Effector memory CD4-positive, alpha-beta T cell (primary cell): ENCODE results near the gene VDAC1.
"Not testable (repeated sequence)": the region's sequence is repeated elsewhere in the genome, so short reads cannot be mapped to it uniquely, and the experiment has no call there.

Experiments
- DNase-seq, 3 donors: peaks; one replicate each; pipeline ENCODE4 v3.0.0-alpha.2; 2020
- H3K27ac ChIP-seq: 2 replicates; pipeline ENCODE4 v1.7.0; 2013; ENCODE audit warnings: mild to moderate bottlenecking, low read length, moderate library complexity; ENCODE audit not compliant: insufficient read depth, poor library complexity, severe bottlenecking
- H3K27me3 ChIP-seq: replicated peaks from 2 replicates; pipeline ENCODE4 v1.7.0; 2013; ENCODE audit warnings: mild to moderate bottlenecking, low read length; ENCODE audit not compliant: insufficient read depth, control insufficient read depth, poor library complexity, severe bottlenecking
- H3K36me3 ChIP-seq: 2 replicates; pipeline ENCODE4 v1.7.0; 2013; ENCODE audit warnings: mild to moderate bottlenecking, low read length, moderate library complexity; ENCODE audit not compliant: control insufficient read depth, insufficient read depth
- H3K4me1 ChIP-seq: 2 replicates; pipeline ENCODE4 v1.7.0; 2013; ENCODE audit warnings: low read length, mild to moderate bottlenecking; ENCODE audit not compliant: control insufficient read depth, insufficient read depth, poor library complexity, severe bottlenecking
- H3K4me3 ChIP-seq: 2 replicates; pipeline ENCODE4 v1.7.0; 2013; ENCODE audit warnings: low read length, low read depth, mild to moderate bottlenecking; ENCODE audit not compliant: insufficient read depth, poor library complexity, severe bottlenecking
- H3K9me3 ChIP-seq: 2 replicates; pipeline ENCODE4 v1.7.0; 2013; ENCODE audit warnings: mild to moderate bottlenecking, low read length, moderate library complexity; ENCODE audit not compliant: control insufficient read depth

Gene VDAC1

GRCh38 chr5:133957591-133957990, 47.2 kb downstream of the VDAC1 start:
- no peak overlapping the region for H3K4me3 ChIP-seq
- no peak for DNase-seq
- H3K27ac ChIP-seq, result no peak overlapping the region
- H3K36me3 ChIP-seq, result peaks cover 16% of the 10 kb centered on the region
- peaks cover 4% of the 10 kb centered on the region for H3K4me1 ChIP-seq
- no peaks in the 10 kb centered on the region for H3K9me3 ChIP-seq
- H3K27me3 ChIP-seq, result no peaks in the 10 kb centered on the region

GRCh38 chr5:133957080-133957479, 47.7 kb downstream of the VDAC1 start:
- Histone ChIP-seq H3K27me3 (no peaks in the 10 kb centered on the region), H3K9me3 (no peaks in the 10 kb centered on the region), H3K36me3 (peaks cover 16% of the 10 kb centered on the region), H3K4me1 (peaks cover 4% of the 10 kb centered on the region), H3K4me3 (no peak overlapping the region), H3K27ac (no peak overlapping the region)
- DNase-seq, result no peak

GRCh38 chr5:133956196-133956595, 48.6 kb downstream of the VDAC1 start:
- H3K4me1 ChIP-seq, H3K4me3 ChIP-seq, DNase-seq, H3K9me3 ChIP-seq, H3K27ac ChIP-seq, H3K27me3 ChIP-seq: not testable (repeated sequence)
- H3K36me3 ChIP-seq, result peaks cover 16% of the 10 kb centered on the region

GRCh38 chr5:133953568-133954145, 51.1 kb downstream of the VDAC1 start:
- Histone ChIP-seq H3K27ac (no peak overlapping the region), H3K36me3 (peaks cover 8% of the 10 kb centered on the region)

GRCh38 chr5:133952729-133953567, 51.8 kb downstream of the VDAC1 start:
- DNase-seq, result no peak

More at GRCh38 chr5:133953568-133954145, 51.1 kb downstream of the VDAC1 start:
- H3K4me1 ChIP-seq, result peaks cover 4% of the 10 kb centered on the region
- H3K9me3 ChIP-seq, result no peaks in the 10 kb centered on the region
- H3K4me3 ChIP-seq, result no peak overlapping the region
- H3K27me3 ChIP-seq, result no peaks in the 10 kb centered on the region
- no peak for DNase-seq

GRCh38 chr5:133950821-133951612, 53.8 kb downstream of the VDAC1 start:
- Histone ChIP-seq H3K36me3 (peaks cover 3% of the 10 kb centered on the region), H3K27ac (no peak overlapping the region), H3K27me3 (no peaks in the 10 kb centered on the region), H3K9me3 (no peaks in the 10 kb centered on the region), H3K4me1 (no peaks in the 10 kb centered on the region), H3K4me3 (no peak overlapping the region)
- no peak for DNase-seq

More at GRCh38 chr5:133952729-133953567, 51.8 kb downstream of the VDAC1 start:
- Histone ChIP-seq H3K27me3 (no peaks in the 10 kb centered on the region), H3K9me3 (no peaks in the 10 kb centered on the region), H3K4me1 (peaks cover 3% of the 10 kb centered on the region), H3K27ac (no peak overlapping the region), H3K4me3 (no peak overlapping the region), H3K36me3 (peaks cover 8% of the 10 kb centered on the region)

- Histone ChIP-seq H3K4me3 (no peak overlapping the region), H3K36me3 (no peaks in the 10 kb centered on the region), H3K27ac (no peak overlapping the region), H3K27me3 (no peaks in the 10 kb centered on the region), H3K9me3 (no peaks in the 10 kb centered on the region), H3K4me1 (no peaks in the 10 kb centered on the region)
- DNase-seq, result no peak
These were observed 56.1 kb downstream of the VDAC1 start for GRCh38 chr5:133948721-133949120.

- no peak overlapping the region for H3K4me3 ChIP-seq
- no peaks in the 10 kb centered on the region for H3K9me3 ChIP-seq
- no peaks in the 10 kb centered on the region for H3K4me1 ChIP-seq
- no peak overlapping the region for H3K27ac ChIP-seq
- no peaks in the 10 kb centered on the region for H3K36me3 ChIP-seq
- no peak for DNase-seq
- H3K27me3 ChIP-seq, result no peaks in the 10 kb centered on the region
These were observed 57.3 kb downstream of the VDAC1 start for GRCh38 chr5:133947431-133947841.

GRCh38 chr5:133945568-133945967, 59.2 kb downstream of the VDAC1 start:
- Histone ChIP-seq H3K27ac (no peak overlapping the region), H3K4me3 (no peak overlapping the region), H3K9me3 (no peaks in the 10 kb centered on the region), H3K27me3 (no peaks in the 10 kb centered on the region), H3K4me1 (no peaks in the 10 kb centered on the region), H3K36me3 (no peaks in the 10 kb centered on the region)
- DNase-seq, result no peak
